Transverse colon (tissue), 4 donors: ENCODE measurements around the gene WASF2. TPM values are rescaled to one million over a fixed set of nuclear protein-coding genes. Genes with fewer than 3 reads are reported as not detected.

Experiments
- DNase-seq: peaks from one replicate; pipeline ENCODE4 v3.0.0-alpha.2; 2019
- H3K27ac ChIP-seq, 4 donors: fragments of 200-600 bp; sonication (generic); 2 replicates each; pipeline ENCODE4 v1.5.1; 2016 to 2018; ENCODE audit warnings: inconsistent platforms in 4 of 4
- H3K27me3 ChIP-seq: fragments of 200-600 bp; sonication (generic); 2 replicates; pipeline ENCODE4 v1.5.1; 2017; ENCODE audit warnings: inconsistent platforms
- H3K36me3 ChIP-seq, 4 donors: fragments of 200-600 bp; sonication (generic); 2 replicates each; pipeline ENCODE4 v1.5.1; 2017 to 2019; ENCODE audit warnings: inconsistent platforms in 4 of 4
- H3K4me1 ChIP-seq, 4 donors: fragments of 200-600 bp; sonication (generic); 2 replicates each; pipeline ENCODE4 v1.5.1; 2017 to 2020; ENCODE audit warnings: inconsistent platforms in 4 of 4
- H3K4me3 ChIP-seq, 4 donors: fragments of 200-600 bp; sonication (generic); 1 replicate in 1 of 4; 2 replicates in 3 of 4; pipeline versions ENCODE4 v1.5.1 to v1.6.1; 2017 to 2019; ENCODE audit warnings: inconsistent platforms in 4 of 4
- H3K9me3 ChIP-seq, 2 donors: fragments of 200-600 bp; sonication (generic); 2 replicates each; pipeline ENCODE4 v1.5.1; 2017 to 2019; ENCODE audit warnings: inconsistent platforms in 2 of 2
- CTCF ChIP-seq, 5 experiments: fragments of 200-600 bp in 3 of 5; fragments of 450-650 bp in 2 of 5; sonication (generic) in 3 of 5; IDR thresholded peaks; 1 replicate in 2 of 5; 2 replicates in 3 of 5; pipeline ENCODE4 v1.5.1; 2016 to 2017; ENCODE audit warnings: antibody characterized with exemption in 5 of 5, inconsistent platforms in 3 of 5, mild to moderate bottlenecking in 2 of 5, moderate library complexity in 1 of 5
- EP300 ChIP-seq: sonication (generic); formaldehyde crosslinking; IDR thresholded peaks from one replicate; pipeline ENCODE4 v1.6.1; 2017; ENCODE audit warnings: antibody characterized with exemption, low read depth
- POLR2A ChIP-seq: fragments of 450-650 bp; IDR thresholded peaks from one replicate; pipeline ENCODE4 v1.6.1; 2016; ENCODE audit warnings: antibody characterized with exemption, mild to moderate bottlenecking, moderate library complexity
- POLR2AphosphoS5 ChIP-seq, 3 donors: sonication (generic); formaldehyde crosslinking; IDR thresholded peaks; one replicate each; pipeline ENCODE4 v1.6.1; 2016; ENCODE audit warnings: antibody characterized with exemption in 3 of 3
- WGBS, 2 donors: methylation state at CpG; one replicate each; pipeline ENCODE4 v1.1.5; 2018; ENCODE audit warnings: low coverage in 1 of 2; 5-methylcytosine and 5-hydroxymethylcytosine counted together
- in situ Hi-C, 4 donors: fragments of 200-750 bp; cut with MboI; loops; one replicate each; pipeline versions ENCODE4 v1.15.0 to v1.15.1; 2017; ENCODE audit warnings: low sequenced_read_pairs in 3 of 4, low pct_ligation_motif_present in 1 of 4, low pct_unique_long_range_greater_than_20kb in 1 of 4
- intact Hi-C: fragments of 100-400 bp; cut with DNase I; formaldehyde crosslinking; loops from one replicate; pipeline ENCODE4 v1.15.1; 2023; ENCODE audit warnings: low total_unique reads
- total RNA-seq, 4 donors: library from RNA; depleted of rRNA; stranded (reverse); fragments of >200 nt; gene quantifications; one replicate each; pipeline ENCODE4 v1.1.0, GENCODE V29; 2016

Gene WASF2
- total RNA-seq, 4 donors from 2014 or later: 34.6 to 114 (median 60.9) TPM

- no peak for TF ChIP-seq CTCF (IDR thresholded peaks at IDR 0.05)
- no peak for TF ChIP-seq POLR2A
- TF ChIP-seq EP300: no peak
- no peak for TF ChIP-seq POLR2AphosphoS5 (IDR thresholded peaks at IDR 0.05)
- intact Hi-C loops (no loop called here), in situ Hi-C loops (loop anchor here in 2 of 4 donors (10.0 kb wide), 1 partner anchor 191 kb away; the partner anchor contains the start of gene AHDC1 (in 2 of the 2))
- Histone ChIP-seq H3K27ac (no peak overlapping the region), H3K36me3 (peaks cover 0 to 72% (median 31%) of the 10 kb centered on the region in 4 donors), H3K4me3 (no peak overlapping the region), H3K27me3 (no peaks in the 10 kb centered on the region), H3K9me3 (no peaks in the 10 kb centered on the region), H3K4me1 (peaks cover 17 to 30% (median 25%) of the 10 kb centered on the region in 4 donors)
- WGBS, 2 donors: 96% methylated on average over 1 of the region's 1 CpG; no CpG with 5 or more reads in 1 of the 2 donors
- no peak for DNase-seq
Measured at GRCh38 chr1:27414091-27414490, 75.9 kb downstream of the WASF2 start.

GRCh38 chr1:27413004-27413403, 77.0 kb downstream of the WASF2 start:
- no peaks in the 10 kb centered on the region for H3K27me3 ChIP-seq
- no peaks in the 10 kb centered on the region for H3K9me3 ChIP-seq
- no peak overlapping the region for H3K4me3 ChIP-seq
- peaks cover 8 to 19% (median 18%) of the 10 kb centered on the region in 4 donors for H3K4me1 ChIP-seq
- DNase-seq: no peak
- H3K36me3 ChIP-seq: peaks cover 0 to 71% (median 34%) of the 10 kb centered on the region in 4 donors
- in situ Hi-C loops (loop anchor here in 2 of 4 donors (10.0 kb wide), 1 partner anchor 192 kb away; the partner anchor contains the start of gene AHDC1 (in 2 of the 2)), intact Hi-C loops (no loop called here)
- no peak overlapping the region for H3K27ac ChIP-seq
- 98% methylated on average over 4 of the region's 4 CpGs; no CpG with 5 or more reads in 1 of the 2 donors for WGBS, 2 donors
- TF ChIP-seq POLR2AphosphoS5 (IDR thresholded peaks at IDR 0.05) (no peak), CTCF (IDR thresholded peaks at IDR 0.05) (no peak), EP300 (no peak), POLR2A (no peak)

- H3K4me3 ChIP-seq: no peak overlapping the region
- no peak for TF ChIP-seq EP300
- no peak for TF ChIP-seq CTCF (IDR thresholded peaks at IDR 0.05)
- TF ChIP-seq POLR2AphosphoS5 (IDR thresholded peaks at IDR 0.05): no peak
- intact Hi-C loops: no loop called here
- in situ Hi-C loops: loop anchor here in 2 of 4 donors (10.0 kb wide), 1 partner anchor 192 kb away; the partner anchor contains the start of gene AHDC1 (in 2 of the 2)
- peaks cover 0 to 76% (median 35%) of the 10 kb centered on the region in 4 donors for H3K36me3 ChIP-seq
- H3K27me3 ChIP-seq: no peaks in the 10 kb centered on the region
- H3K4me1 ChIP-seq: peaks cover 3 to 15% (median 14%) of the 10 kb centered on the region in 4 donors
- no peak overlapping the region for H3K27ac ChIP-seq
- H3K9me3 ChIP-seq: no peaks in the 10 kb centered on the region
- DNase-seq: no peak
- 91 to 98% methylated on average over 4 of the region's 4 CpGs for WGBS, 2 donors
Measured at GRCh38 chr1:27412502-27412901, 77.5 kb downstream of the WASF2 start.

GRCh38 chr1:27410709-27411108, 79.3 kb downstream of the WASF2 start:
- no peak overlapping the region for H3K4me3 ChIP-seq
- H3K9me3 ChIP-seq: no peaks in the 10 kb centered on the region
- H3K36me3 ChIP-seq: peaks cover 0 to 76% (median 36%) of the 10 kb centered on the region in 4 donors
- intact Hi-C loops: no loop called here
- H3K27me3 ChIP-seq: no peaks in the 10 kb centered on the region
- 90 to 94% methylated on average over 2 of the region's 2 CpGs for WGBS, 2 donors
- no peak for TF ChIP-seq CTCF (IDR thresholded peaks at IDR 0.05)
- TF ChIP-seq POLR2A: no peak
- no peak for TF ChIP-seq EP300
- no peak for TF ChIP-seq POLR2AphosphoS5 (IDR thresholded peaks at IDR 0.05)
- no peak overlapping the region for H3K27ac ChIP-seq
- DNase-seq: no peak
- in situ Hi-C loops: loop anchor here in 2 of 4 donors (10.0 kb wide), 1 partner anchor 194 kb away; the partner anchor contains the start of gene AHDC1 (in 2 of the 2)
- peaks cover 0 to 13% (median 8%) of the 10 kb centered on the region in 4 donors for H3K4me1 ChIP-seq
